Thoracic aorta (tissue), 2 donors: Measurements from ENCODE around the gene FKBP14. TPM values are rescaled to one million over a fixed set of nuclear protein-coding genes. Genes with fewer than 3 reads are reported as not detected.

Experiments used
- ATAC-seq: fragments of 150-250 bp; one replicate; pipeline ENCODE4 v1.8.0; 2017; ENCODE audit warnings: low read depth; ENCODE audit not compliant: insufficient number of reproducible peaks, low FRiP score
- DNase-seq: peaks from one replicate; pipeline ENCODE4 v3.0.0-alpha.2; 2020; ENCODE audit warnings: low spot score
- H3K27ac ChIP-seq, 2 donors: fragments of 200-600 bp; sonication (generic); 1 replicate in 1 of 2; 2 replicates in 1 of 2; pipeline ENCODE4 v1.5.1; 2016; ENCODE audit warnings: mild to moderate bottlenecking in 2 of 2, moderate library complexity in 2 of 2
- H3K27me3 ChIP-seq: fragments of 200-600 bp; sonication (generic); replicated peaks from 2 replicates; pipeline ENCODE4 v1.6.0; 2016; ENCODE audit warnings: mild to moderate bottlenecking; ENCODE audit not compliant: insufficient read depth
- H3K36me3 ChIP-seq: fragments of 200-600 bp; sonication (generic); one replicate; pipeline ENCODE4 v1.5.1; 2016
- H3K4me1 ChIP-seq, 2 donors: fragments of 200-600 bp; sonication (generic); 1 replicate in 1 of 2; 2 replicates in 1 of 2; pipeline versions ENCODE4 v1.5.1 to v1.6.0; 2016; ENCODE audit warnings: low read depth in 2 of 2, mild to moderate bottlenecking in 1 of 2; ENCODE audit not compliant: control insufficient read depth in 1 of 2
- H3K4me3 ChIP-seq: fragments of 200-600 bp; sonication (generic); 2 replicates; pipeline ENCODE4 v1.5.1; 2016; ENCODE audit warnings: mild to moderate bottlenecking
- H3K9me3 ChIP-seq: fragments of 200-600 bp; sonication (generic); 2 replicates; pipeline ENCODE4 v1.5.1; 2016
- CTCF ChIP-seq: fragments of 200-600 bp; sonication (generic); IDR thresholded peaks from one replicate; pipeline ENCODE4 v1.5.1; 2019; ENCODE audit warnings: antibody characterized with exemption
- total RNA-seq, 2 donors: library from RNA; depleted of rRNA; stranded (reverse); fragments of >200 nt; gene quantifications; one replicate each; pipeline versions ENCODE4 v1.1.0 to v1.2.3, GENCODE V29; 2016

Gene FKBP14
- total RNA-seq, 2 donors from 2014 or later = 12.6 to 15.2 TPM

- no peaks in the 10 kb centered on the region for H3K4me1 ChIP-seq
- ATAC-seq (no peak), DNase-seq (no peak)
- no peaks in the 10 kb centered on the region for H3K36me3 ChIP-seq
- H3K27me3 ChIP-seq = no peaks in the 10 kb centered on the region
- H3K4me3 ChIP-seq = no peak overlapping the region
- no peak for TF ChIP-seq CTCF
- no peaks in the 10 kb centered on the region for H3K9me3 ChIP-seq
- no peak overlapping the region for H3K27ac ChIP-seq
These were observed 46.4 kb downstream of the FKBP14 start for GRCh38 chr7:29980151-29980550.

- TF ChIP-seq CTCF = no peak
- ATAC-seq (no peak), DNase-seq (no peak)
- Histone ChIP-seq H3K36me3 (no peaks in the 10 kb centered on the region), H3K27me3 (no peaks in the 10 kb centered on the region), H3K27ac (no peak overlapping the region), H3K4me1 (no peaks in the 10 kb centered on the region), H3K4me3 (no peak overlapping the region), H3K9me3 (no peaks in the 10 kb centered on the region)
These were observed 48.4 kb downstream of the FKBP14 start for GRCh38 chr7:29977886-29978651.

- no peaks in the 10 kb centered on the region for H3K9me3 ChIP-seq
- TF ChIP-seq CTCF = no peak
- H3K27me3 ChIP-seq = no peaks in the 10 kb centered on the region
- H3K27ac ChIP-seq = no peak overlapping the region
- H3K4me3 ChIP-seq = no peak overlapping the region
- no peaks in the 10 kb centered on the region for H3K4me1 ChIP-seq
- DNase-seq (no peak), ATAC-seq (no peak)
- no peaks in the 10 kb centered on the region for H3K36me3 ChIP-seq
These were observed 49.7 kb downstream of the FKBP14 start for GRCh38 chr7:29976673-29977415.

GRCh38 chr7:29976266-29976665 lies 50.2 kb downstream of the FKBP14 start:
- H3K4me3 ChIP-seq = no peak overlapping the region
- no peaks in the 10 kb centered on the region for H3K4me1 ChIP-seq
- no peak for ATAC-seq

More at GRCh38 chr7:29976266-29976665, 50.2 kb downstream of the FKBP14 start:
- no peaks in the 10 kb centered on the region for H3K27me3 ChIP-seq
- TF ChIP-seq CTCF = no peak
- H3K36me3 ChIP-seq = no peaks in the 10 kb centered on the region
- no peak overlapping the region for H3K27ac ChIP-seq
- no peak for DNase-seq
- H3K9me3 ChIP-seq = no peaks in the 10 kb centered on the region
